Measurements from ENCODE around the gene HERC2. TPM values are rescaled to one million over a fixed set of nuclear protein-coding genes. Genes with fewer than 3 reads are reported as not detected.

The HERC2 gene
- total RNA-seq, 4 donors from 2014 or later = 54.6 to 112 (median 100) TPM

- H3K9me3 ChIP-seq = no peaks in the 10 kb centered on the region
- H3K4me3 ChIP-seq = no peak overlapping the region
- TF ChIP-seq CTCF (IDR thresholded peaks at IDR 0.05) (no peak), POLR2A (IDR thresholded peaks at IDR 0.05) (no peak)
- no peak for DNase-seq
- H3K36me3 ChIP-seq = peaks cover 0 to 65% (median 0%) of the 10 kb centered on the region in 3 donors
- no peaks in the 10 kb centered on the region for H3K4me1 ChIP-seq
- H3K27me3 ChIP-seq = no peaks in the 10 kb centered on the region
- no peak overlapping the region for H3K27ac ChIP-seq
Observed at GRCh38 chr15:28273873-28274610, 47.9 kb downstream of the HERC2 start.

GRCh38 chr15:28273468-28273867 lies 48.5 kb downstream of the HERC2 start:
- Histone ChIP-seq H3K36me3 (peaks cover 0 to 71% (median 0%) of the 10 kb centered on the region in 3 donors), H3K27me3 (no peaks in the 10 kb centered on the region), H3K9me3 (no peaks in the 10 kb centered on the region), H3K4me1 (no peaks in the 10 kb centered on the region), H3K4me3 (no peak overlapping the region), H3K27ac (no peak overlapping the region)
- TF ChIP-seq CTCF (IDR thresholded peaks at IDR 0.05) = no peak
- no peak for TF ChIP-seq POLR2A (IDR thresholded peaks at IDR 0.05)
- no peak for DNase-seq

- no peaks in the 10 kb centered on the region for H3K27me3 ChIP-seq
- H3K4me3 ChIP-seq = no peak overlapping the region
- TF ChIP-seq CTCF (IDR thresholded peaks at IDR 0.05) (no peak), POLR2A (IDR thresholded peaks at IDR 0.05) (no peak)
- no peak for DNase-seq
- H3K36me3 ChIP-seq = peaks cover 0 to 79% (median 0%) of the 10 kb centered on the region in 3 donors
- H3K27ac ChIP-seq = no peak overlapping the region
- H3K9me3 ChIP-seq = no peaks in the 10 kb centered on the region
- H3K4me1 ChIP-seq = no peaks in the 10 kb centered on the region
Observed at GRCh38 chr15:28272587-28272986, 49.4 kb downstream of the HERC2 start.

- no peak for DNase-seq
- TF ChIP-seq CTCF (IDR thresholded peaks at IDR 0.05) = no peak
- TF ChIP-seq POLR2A (IDR thresholded peaks at IDR 0.05) = no peak
- peaks cover 0 to 82% (median 0%) of the 10 kb centered on the region in 3 donors for H3K36me3 ChIP-seq
- no peaks in the 10 kb centered on the region for H3K27me3 ChIP-seq
- no peaks in the 10 kb centered on the region for H3K4me1 ChIP-seq
- no peak overlapping the region for H3K27ac ChIP-seq
- no peaks in the 10 kb centered on the region for H3K9me3 ChIP-seq
- H3K4me3 ChIP-seq = no peak overlapping the region
Observed at GRCh38 chr15:28271697-28272260, 50.2 kb downstream of the HERC2 start.

- Histone ChIP-seq H3K9me3 (no peaks in the 10 kb centered on the region), H3K4me1 (no peaks in the 10 kb centered on the region), H3K27me3 (no peaks in the 10 kb centered on the region), H3K27ac (no peak overlapping the region), H3K4me3 (no peak overlapping the region), H3K36me3 (peaks cover 0 to 89% (median 2%) of the 10 kb centered on the region in 3 donors)
- DNase-seq = no peak
- TF ChIP-seq CTCF (IDR thresholded peaks at IDR 0.05) = no peak
- no peak for TF ChIP-seq POLR2A (IDR thresholded peaks at IDR 0.05)
Observed at GRCh38 chr15:28269097-28269496, 52.9 kb downstream of the HERC2 start.
